ENCODE data around the gene MAPK4.

MAPK4 gene

GRCh38 chr18:50745945-50746344, 186.1 kb downstream of the MAPK4 start:
- no peak for DNase-seq (ENCODE audit: low read depth, low spot score)
- H3K9me3 ChIP-seq (ENCODE audit: insufficient read depth, low read length), result peaks cover 14% of the 10 kb centered on the region; the same call in 1 of the 2 replicates
- no peaks in the 10 kb centered on the region for H3K36me3 ChIP-seq (ENCODE audit: insufficient read depth, insufficient read length, low read length)
- H3K9ac ChIP-seq (ENCODE audit: insufficient read length, low read depth), result no peak overlapping the region
- no peak overlapping the region for H3K4me3 ChIP-seq (ENCODE audit: insufficient read length, low read depth)
- TF ChIP-seq SUZ12 (IDR thresholded peaks at IDR 0.05; ENCODE audit: extremely low read depth, insufficient read depth, insufficient read length) (no peak), YY1 (IDR thresholded peaks at IDR 0.05; ENCODE audit: insufficient read depth, insufficient read length) (no peak), ZNF274 (IDR thresholded peaks at IDR 0.05; ENCODE audit: low read depth, low read length) (no peak)
- H3K4me1 ChIP-seq (ENCODE audit: insufficient read depth, insufficient read length), result peaks cover 9% of the 10 kb centered on the region
- H3K27me3 ChIP-seq (ENCODE audit: insufficient read depth, insufficient read length), result no peaks in the 10 kb centered on the region

GRCh38 chr18:50747849-50748242, 188.0 kb downstream of the MAPK4 start:
- no peak for DNase-seq (ENCODE audit: low read depth, low spot score)
- peak overlapping the region; percentile 44 for H3K9ac ChIP-seq (ENCODE audit: insufficient read length, low read depth)
- TF ChIP-seq SUZ12 (IDR thresholded peaks at IDR 0.05; ENCODE audit: extremely low read depth, insufficient read depth, insufficient read length) (no peak), YY1 (IDR thresholded peaks at IDR 0.05; ENCODE audit: insufficient read depth, insufficient read length) (no peak), ZNF274 (IDR thresholded peaks at IDR 0.05; ENCODE audit: low read depth, low read length) (no peak)
- no peak overlapping the region for H3K4me3 ChIP-seq (ENCODE audit: insufficient read length, low read depth)
- peaks cover 7% of the 10 kb centered on the region for H3K4me1 ChIP-seq (ENCODE audit: insufficient read depth, insufficient read length)
- peaks cover 14% of the 10 kb centered on the region; the same call in 1 of the 2 replicates for H3K9me3 ChIP-seq (ENCODE audit: insufficient read depth, low read length)
- no peaks in the 10 kb centered on the region for H3K27me3 ChIP-seq (ENCODE audit: insufficient read depth, insufficient read length)
- H3K36me3 ChIP-seq (ENCODE audit: insufficient read depth, insufficient read length, low read length), result no peaks in the 10 kb centered on the region

- H3K4me1 ChIP-seq (ENCODE audit: insufficient read depth, insufficient read length), result peaks cover 7% of the 10 kb centered on the region
- no peak overlapping the region for H3K4me3 ChIP-seq (ENCODE audit: insufficient read length, low read depth)
- H3K27me3 ChIP-seq (ENCODE audit: insufficient read depth, insufficient read length), result no peaks in the 10 kb centered on the region
- peak; percentile 73 for DNase-seq (ENCODE audit: low read depth, low spot score)
- TF ChIP-seq SUZ12 (IDR thresholded peaks at IDR 0.05; ENCODE audit: extremely low read depth, insufficient read depth, insufficient read length), result no peak
- peak; percentile 43 for TF ChIP-seq YY1 (IDR thresholded peaks at IDR 0.05; ENCODE audit: insufficient read depth, insufficient read length)
- peak overlapping the region; percentile 44 for H3K9ac ChIP-seq (ENCODE audit: insufficient read length, low read depth)
- no peaks in the 10 kb centered on the region for H3K36me3 ChIP-seq (ENCODE audit: insufficient read depth, insufficient read length, low read length)
- peaks cover 14% of the 10 kb centered on the region; the same call in 1 of the 2 replicates for H3K9me3 ChIP-seq (ENCODE audit: insufficient read depth, low read length)
These were observed 188.6 kb downstream of the MAPK4 start for GRCh38 chr18:50748243-50749229.

GRCh38 chr18:50749421-50749820, 189.5 kb downstream of the MAPK4 start:
- H3K9me3 ChIP-seq (ENCODE audit: insufficient read depth, low read length), result peaks cover 14% of the 10 kb centered on the region; the same call in 1 of the 2 replicates

GRCh38 chr18:50749945-50750344, 190.1 kb downstream of the MAPK4 start:
- H3K27me3 ChIP-seq (ENCODE audit: insufficient read depth, insufficient read length), result no peaks in the 10 kb centered on the region
- H3K9ac ChIP-seq (ENCODE audit: insufficient read length, low read depth), result peak overlapping the region; percentile 61
- H3K9me3 ChIP-seq (ENCODE audit: insufficient read depth, low read length), result peaks cover 14% of the 10 kb centered on the region; the same call in 1 of the 2 replicates
- H3K4me1 ChIP-seq (ENCODE audit: insufficient read depth, insufficient read length), result peaks cover 7% of the 10 kb centered on the region
- H3K4me3 ChIP-seq (ENCODE audit: insufficient read length, low read depth), result no peak overlapping the region
- H3K36me3 ChIP-seq (ENCODE audit: insufficient read depth, insufficient read length, low read length), result no peaks in the 10 kb centered on the region
- no peak for DNase-seq (ENCODE audit: low read depth, low spot score)
- TF ChIP-seq SUZ12 (IDR thresholded peaks at IDR 0.05; ENCODE audit: extremely low read depth, insufficient read depth, insufficient read length) (no peak), YY1 (IDR thresholded peaks at IDR 0.05; ENCODE audit: insufficient read depth, insufficient read length) (no peak), ZNF274 (IDR thresholded peaks at IDR 0.05; ENCODE audit: low read depth, low read length) (no peak)

More at GRCh38 chr18:50749421-50749820, 189.5 kb downstream of the MAPK4 start:
- Histone ChIP-seq H3K4me1 (ENCODE audit: insufficient read depth, insufficient read length) (peaks cover 7% of the 10 kb centered on the region), H3K27me3 (ENCODE audit: insufficient read depth, insufficient read length) (no peaks in the 10 kb centered on the region), H3K36me3 (ENCODE audit: insufficient read depth, insufficient read length, low read length) (no peaks in the 10 kb centered on the region), H3K4me3 (ENCODE audit: insufficient read length, low read depth) (no peak overlapping the region), H3K9ac (ENCODE audit: insufficient read length, low read depth) (no peak overlapping the region)
- DNase-seq (ENCODE audit: low read depth, low spot score), result no peak
- no peak for TF ChIP-seq ZNF274 (IDR thresholded peaks at IDR 0.05; ENCODE audit: low read depth, low read length)
- no peak for TF ChIP-seq YY1 (IDR thresholded peaks at IDR 0.05; ENCODE audit: insufficient read depth, insufficient read length)
- TF ChIP-seq SUZ12 (IDR thresholded peaks at IDR 0.05; ENCODE audit: extremely low read depth, insufficient read depth, insufficient read length), result no peak

- Histone ChIP-seq H3K9me3 (ENCODE audit: insufficient read depth, low read length) (peaks cover 14% of the 10 kb centered on the region; the same call in 1 of the 2 replicates), H3K9ac (ENCODE audit: insufficient read length, low read depth) (peak overlapping the region; percentile 61), H3K4me1 (ENCODE audit: insufficient read depth, insufficient read length) (peaks cover 7% of the 10 kb centered on the region), H3K27me3 (ENCODE audit: insufficient read depth, insufficient read length) (no peaks in the 10 kb centered on the region), H3K36me3 (ENCODE audit: insufficient read depth, insufficient read length, low read length) (no peaks in the 10 kb centered on the region), H3K4me3 (ENCODE audit: insufficient read length, low read depth) (no peak overlapping the region)
- no peak for TF ChIP-seq SUZ12 (IDR thresholded peaks at IDR 0.05; ENCODE audit: extremely low read depth, insufficient read depth, insufficient read length)
- TF ChIP-seq ZNF274 (IDR thresholded peaks at IDR 0.05; ENCODE audit: low read depth, low read length), result no peak
- TF ChIP-seq YY1 (IDR thresholded peaks at IDR 0.05; ENCODE audit: insufficient read depth, insufficient read length), result no peak
- no peak for DNase-seq (ENCODE audit: low read depth, low spot score)
These were observed 190.7 kb downstream of the MAPK4 start for GRCh38 chr18:50750546-50750945.

- no peak for DNase-seq (ENCODE audit: low read depth, low spot score)
- H3K4me3 ChIP-seq (ENCODE audit: insufficient read length, low read depth), result no peak overlapping the region
- no peak for TF ChIP-seq ZNF274 (IDR thresholded peaks at IDR 0.05; ENCODE audit: low read depth, low read length)
- TF ChIP-seq SUZ12 (IDR thresholded peaks at IDR 0.05; ENCODE audit: extremely low read depth, insufficient read depth, insufficient read length), result no peak
- no peak for TF ChIP-seq YY1 (IDR thresholded peaks at IDR 0.05; ENCODE audit: insufficient read depth, insufficient read length)
- no peaks in the 10 kb centered on the region for H3K36me3 ChIP-seq (ENCODE audit: insufficient read depth, insufficient read length, low read length)
- peaks cover 20% of the 10 kb centered on the region; the same call in 1 of the 2 replicates for H3K9me3 ChIP-seq (ENCODE audit: insufficient read depth, low read length)
- no peak overlapping the region for H3K9ac ChIP-seq (ENCODE audit: insufficient read length, low read depth)
- H3K4me1 ChIP-seq (ENCODE audit: insufficient read depth, insufficient read length), result peaks cover 7% of the 10 kb centered on the region
- no peaks in the 10 kb centered on the region for H3K27me3 ChIP-seq (ENCODE audit: insufficient read depth, insufficient read length)
These were observed 191.6 kb downstream of the MAPK4 start for GRCh38 chr18:50751490-50751889.

Measured in NT2/D1 (cell line).